ENCODE data around the gene NOL4L. TPM values are rescaled to one million over a fixed set of nuclear protein-coding genes. Genes with fewer than 3 reads are reported as not detected.

The NOL4L gene
- polyA plus RNA-seq, 4 donors: 48.4 to 67.1 (median 56.0) TPM

DNA sequence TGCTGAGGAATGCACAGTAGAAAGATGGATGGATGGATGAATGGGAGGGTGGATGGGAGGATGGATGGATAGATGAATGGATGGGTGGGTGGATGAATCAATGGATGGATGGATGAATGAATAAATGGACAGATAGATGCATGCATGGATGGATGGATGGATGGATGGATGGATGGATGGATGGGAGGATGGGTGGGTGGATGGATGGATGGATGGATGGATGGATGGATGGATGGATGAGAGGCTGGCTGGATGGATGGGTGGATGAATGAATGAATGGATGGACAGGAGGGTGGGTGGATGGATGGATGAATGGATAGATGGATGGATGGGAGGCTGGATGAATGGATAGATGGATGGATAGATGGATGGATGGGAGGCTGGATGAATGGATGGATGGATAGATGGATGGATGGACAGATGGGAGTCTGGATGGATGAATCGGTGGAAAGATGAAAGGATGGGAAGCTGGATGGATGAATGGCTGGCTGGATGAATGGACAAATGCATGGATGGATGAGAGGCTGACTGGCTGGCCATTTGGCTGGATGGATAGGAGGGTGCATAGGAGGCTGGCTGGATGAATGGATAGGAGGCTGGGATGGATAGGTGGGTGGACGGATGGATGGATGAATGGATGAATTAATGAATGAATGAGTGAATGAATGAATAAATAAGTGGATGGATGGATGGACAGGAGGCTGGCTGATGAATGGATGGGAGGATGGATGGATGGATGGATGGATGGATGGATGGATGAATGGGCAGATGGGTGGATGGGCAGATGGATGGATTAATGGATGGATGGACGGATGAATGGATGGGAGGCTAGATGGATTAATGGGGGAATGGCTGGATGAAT is 28.3 kb upstream of the NOL4L start:
- DNase-seq (ENCODE audit: low read depth in 4 of 4, low spot score in 3 of 4): no peak

DNA sequence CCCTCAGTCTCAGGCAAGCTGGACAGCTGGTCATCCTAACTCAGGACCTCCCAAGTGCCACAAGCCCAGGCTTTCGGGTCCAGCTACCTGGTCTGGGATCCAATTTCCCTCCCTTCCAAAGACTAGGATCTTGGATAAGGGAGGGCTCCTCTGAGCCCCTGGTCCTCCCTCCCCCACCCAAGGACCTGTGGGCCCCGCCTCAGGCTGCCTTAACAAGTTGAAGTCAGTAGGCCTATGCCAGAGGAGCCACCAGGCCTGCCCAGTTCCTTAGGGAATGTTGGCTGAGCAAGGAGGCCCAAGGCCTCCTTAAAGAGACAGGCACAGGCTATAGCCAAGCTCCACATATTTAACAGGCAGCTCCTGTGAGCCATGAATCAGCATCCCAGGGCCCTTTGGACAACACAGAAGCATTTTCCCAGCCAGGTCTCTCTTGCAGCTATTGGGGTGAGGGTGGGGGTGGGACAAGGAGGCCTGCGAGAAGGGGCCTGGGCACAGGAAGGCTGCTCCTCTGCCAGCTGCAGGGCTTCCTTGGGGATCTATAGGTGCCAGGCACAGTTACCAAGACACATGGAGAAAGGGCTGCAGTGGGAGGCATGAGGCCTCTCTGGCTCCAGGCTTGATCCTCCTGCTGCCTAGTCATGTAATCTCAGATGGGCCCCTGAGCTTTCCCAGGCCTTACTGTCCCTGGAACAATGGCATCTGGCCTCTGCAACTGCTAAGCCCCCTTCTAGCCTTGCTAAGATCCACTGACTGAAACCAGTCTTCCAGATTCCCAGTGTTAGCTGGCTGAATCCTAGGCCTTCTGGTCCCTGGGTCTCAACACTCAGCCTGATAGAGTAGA is 27.4 kb upstream of the NOL4L start:
- no peak for DNase-seq (ENCODE audit: low read depth in 4 of 4, low spot score in 3 of 4)

DNA sequence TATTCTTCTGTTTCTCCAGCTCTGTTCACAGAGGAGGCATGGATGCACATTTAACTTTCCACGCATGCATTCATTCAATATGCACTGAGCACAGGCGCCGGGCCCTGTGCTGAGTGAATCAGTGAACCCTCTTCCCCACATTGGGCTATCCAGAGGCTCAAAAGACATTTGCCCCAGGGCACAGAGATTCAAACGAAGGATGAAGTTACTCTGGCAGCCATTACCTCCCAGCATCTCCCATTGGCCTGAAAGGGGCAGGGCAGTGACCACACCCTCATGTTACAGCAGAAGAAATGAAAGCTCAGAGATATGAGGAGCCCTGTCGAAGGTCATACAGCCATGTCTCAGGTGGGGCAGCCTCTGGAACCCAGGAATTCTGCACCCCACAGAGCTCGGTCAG is 26.7 kb upstream of the NOL4L start:
- no peak for DNase-seq (ENCODE audit: low read depth in 4 of 4, low spot score in 3 of 4)

DNA sequence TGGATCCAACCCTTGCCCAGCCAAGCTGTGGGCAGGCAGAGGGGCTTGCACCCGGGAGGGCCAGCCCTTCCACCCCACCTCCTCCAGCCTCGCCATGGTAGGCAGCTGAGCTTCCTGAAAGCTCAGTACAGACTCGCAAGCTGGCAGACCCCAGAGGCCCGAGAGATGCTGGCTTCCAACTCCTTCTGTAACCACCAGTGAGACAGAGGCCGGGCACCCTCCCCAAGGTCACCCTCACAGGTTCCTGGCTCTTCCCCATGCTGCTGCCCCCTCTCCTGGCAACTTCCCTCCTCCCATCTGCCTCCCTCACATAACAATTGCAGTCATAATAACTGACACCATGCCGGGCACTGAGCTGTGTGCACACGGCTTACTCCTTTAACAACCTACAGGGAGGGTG is 26.2 kb upstream of the NOL4L start:
- DNase-seq (ENCODE audit: low read depth in 4 of 4, low spot score in 3 of 4): no peak

- DNase-seq (ENCODE audit: low read depth in 4 of 4, low spot score in 3 of 4): no peak
These were observed 25.5 kb upstream of the NOL4L start for GRCh38 chr20:32610472-32611218.

- DNase-seq (ENCODE audit: low read depth in 4 of 4, low spot score in 3 of 4): no peak
These were observed 24.9 kb upstream of the NOL4L start for GRCh38 chr20:32609993-32610392.

DNA sequence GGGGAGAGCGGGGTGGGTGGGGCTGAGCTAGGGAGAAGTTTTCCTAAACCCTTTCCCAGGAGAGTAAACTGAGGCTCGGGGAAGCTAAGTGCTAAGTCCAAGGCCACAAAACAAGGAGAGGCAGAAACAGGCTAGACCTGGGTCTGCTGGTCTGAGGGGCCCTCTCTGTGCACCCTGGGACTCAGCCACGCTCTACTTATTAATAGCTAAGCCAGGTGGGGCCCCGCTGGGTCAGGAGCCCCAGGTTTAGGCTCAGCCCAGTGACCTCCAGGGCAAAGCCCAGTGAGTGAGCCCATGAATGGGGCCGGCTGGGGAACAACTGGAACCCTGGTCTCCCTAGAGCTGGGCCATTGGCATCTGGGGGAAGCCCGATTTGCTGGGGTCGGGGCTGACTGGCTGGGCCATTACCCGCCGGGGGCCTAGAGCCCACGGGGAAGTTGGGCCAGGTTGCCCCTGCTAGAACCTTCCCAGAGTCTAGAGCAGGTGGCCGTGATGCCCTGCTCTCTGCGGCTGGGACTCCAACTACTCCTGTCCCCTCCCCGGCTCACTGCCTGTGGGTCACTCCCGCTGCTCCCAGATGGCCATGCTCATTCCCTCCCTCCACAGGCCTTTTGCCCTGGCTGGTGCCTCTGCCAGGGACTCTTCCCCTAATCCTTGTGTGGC is 24.1 kb upstream of the NOL4L start:
- no peak for DNase-seq (ENCODE audit: low read depth in 4 of 4, low spot score in 3 of 4)

- no peak for DNase-seq (ENCODE audit: low read depth in 4 of 4, low spot score in 3 of 4)
These were observed 23.5 kb upstream of the NOL4L start for GRCh38 chr20:32608664-32609015.

- no peak for DNase-seq (ENCODE audit: low read depth in 4 of 4, low spot score in 3 of 4)
These were observed 22.9 kb upstream of the NOL4L start for GRCh38 chr20:32607727-32608663.

DNA sequence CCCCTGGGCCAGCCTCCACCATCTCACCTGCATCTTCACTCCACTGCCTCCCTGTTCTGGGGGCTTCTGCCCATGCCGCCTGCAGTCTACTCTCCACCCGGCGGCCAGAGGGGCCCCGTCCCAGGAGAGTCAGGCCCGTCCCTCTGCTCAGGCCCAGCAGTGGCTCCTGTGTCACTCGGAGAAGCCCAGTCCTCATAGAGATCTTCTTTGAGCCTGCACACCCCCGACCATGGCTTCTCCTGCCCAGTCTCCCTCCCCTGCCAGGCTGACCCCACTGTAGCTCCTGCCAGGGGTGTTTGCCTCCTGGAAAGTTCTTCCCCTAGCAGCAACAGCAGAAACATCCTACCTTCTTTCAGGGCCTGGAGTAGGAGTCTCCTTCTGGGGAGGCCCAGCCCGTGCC is 22.2 kb upstream of the NOL4L start:
- DNase-seq (ENCODE audit: low read depth in 4 of 4, low spot score in 3 of 4): no peak

DNA sequence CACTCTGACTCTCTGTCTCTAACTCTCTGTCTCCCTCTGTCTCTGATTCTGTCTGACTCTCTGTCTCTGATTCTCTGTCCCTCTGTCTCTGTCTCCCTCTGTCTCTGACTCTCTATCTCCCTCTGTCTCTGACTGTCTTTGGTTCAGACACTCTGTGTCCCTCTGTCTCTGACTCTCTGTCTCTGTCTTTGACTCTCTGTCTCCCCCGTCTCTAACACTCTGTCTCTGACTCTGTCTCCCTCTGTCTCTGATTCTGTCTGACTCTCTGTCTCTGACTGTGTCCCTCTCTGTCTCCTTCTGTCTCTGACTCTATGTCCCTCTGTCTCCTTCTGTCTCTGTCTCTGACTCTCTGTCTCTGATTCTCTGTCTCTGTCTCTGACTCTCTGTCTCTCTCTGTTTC is 21.7 kb upstream of the NOL4L start:
- DNase-seq (ENCODE audit: low read depth in 4 of 4, low spot score in 3 of 4): no peak

DNA sequence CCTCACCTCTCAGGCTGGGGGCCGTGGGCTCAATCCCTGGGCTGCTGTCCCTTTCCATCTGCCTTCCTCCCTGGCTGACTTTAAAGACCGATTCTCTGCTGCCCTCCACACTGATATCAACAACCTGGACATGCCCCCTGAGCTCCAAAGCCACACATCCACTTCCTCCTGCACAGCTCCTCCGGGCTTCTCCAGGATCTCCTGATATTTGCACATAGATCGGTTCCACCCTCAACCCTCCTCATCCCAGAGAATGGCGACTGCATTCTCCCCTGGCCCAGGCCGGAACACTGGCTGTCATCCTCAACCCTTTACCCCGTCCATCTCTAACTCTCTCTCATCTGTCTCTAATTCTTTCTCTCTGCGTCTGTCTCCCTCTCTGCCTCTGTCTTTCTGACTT is 21.0 kb upstream of the NOL4L start:
- DNase-seq (ENCODE audit: low read depth in 4 of 4, low spot score in 3 of 4): no peak

DNA sequence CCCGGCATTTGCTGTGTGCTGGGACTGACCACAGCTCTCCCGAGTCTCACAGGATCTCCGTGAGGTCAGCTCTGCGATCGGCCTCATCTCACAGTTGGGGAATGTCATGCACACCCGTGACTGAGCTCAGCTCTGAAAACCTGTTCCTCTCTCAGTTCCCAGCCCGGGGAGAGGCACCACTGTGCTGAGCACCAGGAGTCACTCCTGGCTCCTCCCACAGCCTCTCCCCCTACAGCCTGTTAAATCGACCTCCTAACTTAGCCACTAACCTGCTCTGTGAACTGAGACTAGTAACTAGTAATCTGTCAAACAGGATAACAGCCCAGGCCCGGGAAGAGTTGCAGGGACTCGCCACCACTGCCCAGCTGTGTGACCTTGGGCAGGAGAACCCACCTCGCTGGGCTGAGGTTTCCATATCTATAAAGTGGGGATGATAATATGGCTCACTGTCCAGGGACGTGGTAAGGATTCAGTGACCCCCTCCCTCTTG is 20.1 kb upstream of the NOL4L start:
- no peak for DNase-seq (ENCODE audit: low read depth in 4 of 4, low spot score in 3 of 4)

GRCh38 chr20:32603046-32603726 is 18.1 kb upstream of the NOL4L start:
- no peak for DNase-seq (ENCODE audit: low read depth in 4 of 4, low spot score in 3 of 4)

- DNase-seq (ENCODE audit: low read depth in 4 of 4, low spot score in 3 of 4): no peak
These were observed 17.1 kb upstream of the NOL4L start for GRCh38 chr20:32602273-32602672.

DNA sequence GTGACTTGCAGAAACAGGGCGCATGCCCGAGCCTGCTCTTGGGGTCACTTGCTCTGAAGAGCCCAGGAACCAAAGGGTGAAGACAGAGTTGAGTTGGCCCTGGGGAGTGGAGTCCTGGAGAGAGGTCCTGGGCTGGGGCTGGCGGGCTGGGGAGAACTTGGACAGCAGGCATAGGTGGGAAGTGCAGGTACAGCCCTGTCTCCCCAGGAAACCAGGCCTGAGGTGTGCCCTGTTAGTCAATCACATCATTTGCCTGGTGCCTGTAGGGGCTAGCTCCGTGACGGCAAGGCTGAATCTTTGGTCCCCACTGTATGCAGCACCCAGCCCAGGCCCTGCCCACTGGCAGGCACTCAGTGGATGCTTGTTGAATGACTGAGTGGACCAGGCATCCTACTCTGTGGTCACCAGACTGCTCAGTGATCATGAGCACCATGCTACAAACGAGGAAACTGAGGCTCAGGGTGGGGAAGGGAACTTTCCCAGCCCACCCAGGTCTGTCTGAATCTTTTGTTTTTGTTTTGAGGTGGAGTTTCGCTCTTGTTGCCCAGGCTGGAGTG is 15.6 kb upstream of the NOL4L start:
- DNase-seq (ENCODE audit: low read depth in 4 of 4, low spot score in 3 of 4): no peak

- no peak for DNase-seq (ENCODE audit: low read depth in 4 of 4, low spot score in 3 of 4)
These were observed 14.7 kb upstream of the NOL4L start for GRCh38 chr20:32599783-32600340.

DNA sequence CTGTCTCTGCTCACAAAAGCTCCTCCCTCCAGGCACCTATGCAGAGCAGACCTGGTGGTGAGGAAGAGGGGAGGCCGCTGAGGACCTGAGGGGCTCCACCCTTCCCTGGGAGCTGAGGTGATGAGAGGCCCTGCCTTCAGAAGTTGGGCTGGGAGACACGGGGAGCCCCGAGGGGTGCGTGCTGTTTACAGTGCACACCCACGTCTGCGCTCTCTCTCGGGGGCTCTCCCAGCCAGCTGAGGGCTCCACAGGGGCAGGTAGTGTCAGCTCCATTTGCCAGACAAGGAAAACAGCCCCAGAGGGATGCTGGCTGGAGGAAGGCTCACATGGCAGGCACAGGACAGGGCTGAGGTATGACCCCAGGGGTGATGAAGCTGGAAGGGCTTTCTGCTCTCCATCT is 13.5 kb upstream of the NOL4L start:
- DNase-seq (ENCODE audit: low read depth in 4 of 4, low spot score in 3 of 4): no peak

All from left renal pelvis (tissue), 4 donors.